HG02678 (cell line): ENCODE data around the gene C4B.

Source experiments
- ATAC-seq: cut with Tn5 transposase; IDR thresholded peaks from one replicate; pipeline ENCODE4 v1.9.1; 2021; ENCODE audit warnings: mild to moderate bottlenecking, moderate library complexity; ENCODE audit not compliant: unreplicated experiment

C4B gene

GRCh38 chr6:32081168-32081990 lies 66.8 kb downstream of the C4B start:
- ATAC-seq: no peak

- ATAC-seq: no peak
Observed at GRCh38 chr6:32082478-32082877, 67.9 kb downstream of the C4B start.

DNA sequence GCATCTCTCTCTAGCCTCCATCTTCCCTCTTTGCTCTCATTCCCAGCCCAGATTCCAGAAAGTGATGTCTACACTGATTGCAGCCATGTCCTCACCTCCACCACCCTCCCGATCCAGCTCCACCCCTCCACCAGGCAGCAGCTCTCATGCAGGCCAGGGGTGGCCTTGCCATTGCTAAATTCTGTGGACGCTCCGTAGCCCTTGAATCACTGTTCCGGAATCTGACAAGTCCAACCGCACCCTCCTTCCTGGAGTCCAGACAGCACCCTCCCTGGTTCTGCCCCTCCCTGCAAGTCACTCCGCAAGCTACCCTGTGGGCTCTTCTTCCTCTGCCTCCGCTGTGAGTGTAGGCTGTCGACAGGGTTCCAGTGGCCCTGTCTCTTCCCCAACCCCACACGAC lies 68.3 kb downstream of the C4B start:
- ATAC-seq: no peak

DNA sequence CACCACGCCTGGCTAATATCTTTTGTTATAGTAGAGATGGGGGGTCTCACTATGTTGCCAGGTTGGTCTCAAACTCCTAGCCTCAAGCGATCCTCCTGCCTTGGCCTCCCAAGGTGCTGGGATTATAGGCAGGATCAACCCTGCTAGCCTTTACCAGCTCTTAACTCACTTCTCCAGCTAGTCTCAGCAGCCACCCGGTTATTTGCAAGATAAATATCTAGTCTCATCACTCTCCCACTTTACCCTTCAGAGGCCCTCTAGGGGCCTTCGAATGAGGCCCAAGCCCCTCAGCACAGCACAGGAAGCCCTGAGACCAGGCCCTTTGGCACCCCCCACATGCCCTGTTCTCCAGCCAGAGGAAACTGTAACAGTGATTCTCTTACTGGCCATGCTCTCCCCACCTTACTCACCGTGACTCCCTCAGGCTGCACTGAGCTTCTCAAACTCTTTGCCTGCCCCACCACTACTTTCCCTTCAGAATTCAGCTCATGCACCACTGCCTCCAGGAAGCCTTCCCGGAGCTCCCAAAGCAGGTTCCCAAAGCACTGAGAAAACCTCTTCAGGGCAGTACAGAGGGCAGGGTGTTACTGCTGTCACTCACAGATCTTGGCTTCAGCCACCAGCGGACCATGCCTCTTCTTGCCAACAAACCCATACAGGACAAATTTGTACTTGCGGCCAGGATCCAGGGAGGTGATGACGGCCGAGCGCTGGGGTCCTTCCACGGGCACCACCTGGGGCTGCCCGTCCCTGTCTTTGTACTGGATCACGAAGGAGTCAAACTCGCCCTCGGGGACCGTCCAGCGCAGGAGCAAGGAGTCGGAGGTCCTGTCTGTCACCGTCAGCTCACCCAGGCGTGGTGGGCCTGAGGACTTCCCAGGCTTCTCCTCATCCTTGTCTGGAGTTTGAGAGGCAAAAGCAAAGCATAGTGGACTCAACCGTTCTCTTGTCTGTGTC lies 69.5 kb downstream of the C4B start:
- ATAC-seq: no peak

DNA sequence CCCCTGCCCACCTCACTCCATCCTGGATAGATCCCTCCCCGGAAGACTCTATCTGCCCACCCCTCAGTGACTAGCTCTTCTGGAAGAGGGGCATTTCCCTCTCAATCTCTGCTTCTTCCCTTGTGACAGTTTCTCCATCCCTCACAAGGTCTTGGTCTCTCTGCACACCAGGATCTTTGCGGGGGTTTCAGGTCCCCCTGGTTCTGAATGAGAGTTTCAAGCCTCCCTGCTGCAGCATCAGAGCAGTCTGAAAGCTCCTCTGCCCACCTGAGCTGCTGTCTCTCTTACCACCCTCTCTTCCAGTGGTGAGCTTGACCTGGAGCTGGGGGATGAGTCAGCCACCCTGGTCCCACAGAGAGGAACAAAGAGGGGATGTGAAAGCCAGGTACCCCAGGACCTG lies 70.2 kb downstream of the C4B start:
- no peak for ATAC-seq
